22Rv1 (cell line): ENCODE results near the gene MTMR12.

ENCODE experiments used
- CTCF ChIP-seq: fragments of 450-650 bp; IDR thresholded peaks from 2 replicates; pipeline ENCODE4 v1.5.1; 2017; ENCODE audit warnings: mild to moderate bottlenecking
- ZFX ChIP-seq: fragments of 450-650 bp; IDR thresholded peaks from 2 replicates; pipeline ENCODE4 v1.6.1; 2017; ENCODE audit warnings: antibody characterized with exemption, borderline replicate concordance

- TF ChIP-seq CTCF (no peak), ZFX (no peak)
Measured at GRCh38 chr5:32357658-32358057, 44.9 kb upstream of the MTMR12 start.
